Transverse colon (tissue), 4 donors: ENCODE results near the gene SOD2. TPM values are rescaled to one million over a fixed set of nuclear protein-coding genes. Genes with fewer than 3 reads are reported as not detected.

ENCODE experiments used
- DNase-seq: peaks from one replicate; pipeline ENCODE4 v3.0.0-alpha.2; 2019
- H3K27ac ChIP-seq, 4 donors: fragments of 200-600 bp; sonication (generic); 2 replicates each; pipeline ENCODE4 v1.5.1; 2016 to 2018; ENCODE audit warnings: inconsistent platforms in 4 of 4
- H3K27me3 ChIP-seq: fragments of 200-600 bp; sonication (generic); 2 replicates; pipeline ENCODE4 v1.5.1; 2017; ENCODE audit warnings: inconsistent platforms
- H3K36me3 ChIP-seq, 4 donors: fragments of 200-600 bp; sonication (generic); 2 replicates each; pipeline ENCODE4 v1.5.1; 2017 to 2019; ENCODE audit warnings: inconsistent platforms in 4 of 4
- H3K4me1 ChIP-seq, 4 donors: fragments of 200-600 bp; sonication (generic); 2 replicates each; pipeline ENCODE4 v1.5.1; 2017 to 2020; ENCODE audit warnings: inconsistent platforms in 4 of 4
- H3K4me3 ChIP-seq, 4 donors: fragments of 200-600 bp; sonication (generic); 1 replicate in 1 of 4; 2 replicates in 3 of 4; pipeline versions ENCODE4 v1.5.1 to v1.6.1; 2017 to 2019; ENCODE audit warnings: inconsistent platforms in 4 of 4
- H3K9me3 ChIP-seq, 2 donors: fragments of 200-600 bp; sonication (generic); 2 replicates each; pipeline ENCODE4 v1.5.1; 2017 to 2019; ENCODE audit warnings: inconsistent platforms in 2 of 2
- EP300 ChIP-seq: sonication (generic); formaldehyde crosslinking; IDR thresholded peaks from one replicate; pipeline ENCODE4 v1.6.1; 2017; ENCODE audit warnings: antibody characterized with exemption, low read depth
- POLR2A ChIP-seq: fragments of 450-650 bp; IDR thresholded peaks from one replicate; pipeline ENCODE4 v1.6.1; 2016; ENCODE audit warnings: antibody characterized with exemption, mild to moderate bottlenecking, moderate library complexity
- POLR2AphosphoS5 ChIP-seq, 3 donors: sonication (generic); formaldehyde crosslinking; IDR thresholded peaks; one replicate each; pipeline ENCODE4 v1.6.1; 2016; ENCODE audit warnings: antibody characterized with exemption in 3 of 3
- whole genome bisulfite sequencing, 2 donors: methylation state at CpG; one replicate each; pipeline ENCODE4 v1.1.5; 2018; ENCODE audit warnings: low coverage in 1 of 2; 5-methylcytosine and 5-hydroxymethylcytosine counted together
- in situ Hi-C, 4 donors: fragments of 200-750 bp; cut with MboI; loops; one replicate each; pipeline versions ENCODE4 v1.15.0 to v1.15.1; 2017; ENCODE audit warnings: low sequenced_read_pairs in 3 of 4, low pct_ligation_motif_present in 1 of 4, low pct_unique_long_range_greater_than_20kb in 1 of 4
- intact Hi-C: fragments of 100-400 bp; cut with DNase I; formaldehyde crosslinking; loops from one replicate; pipeline ENCODE4 v1.15.1; 2023; ENCODE audit warnings: low total_unique reads
- total RNA-seq, 4 donors: library from RNA; depleted of rRNA; stranded (reverse); fragments of >200 nt; gene quantifications; one replicate each; pipeline ENCODE4 v1.1.0, GENCODE V29; 2016
- TF ChIP-seq, protein P1 (sequence below), 5 experiments: fragments of 200-600 bp in 3 of 5; fragments of 450-650 bp in 2 of 5; sonication (generic) in 3 of 5; IDR thresholded peaks; 1 replicate in 2 of 5; 2 replicates in 3 of 5; pipeline ENCODE4 v1.5.1; 2016 to 2017; ENCODE audit warnings: antibody characterized with exemption in 5 of 5, inconsistent platforms in 3 of 5, mild to moderate bottlenecking in 2 of 5, moderate library complexity in 1 of 5

The SOD2 gene
- total RNA-seq, 4 donors from 2014 or later, result 170 to 272 (median 224) TPM

DNA sequence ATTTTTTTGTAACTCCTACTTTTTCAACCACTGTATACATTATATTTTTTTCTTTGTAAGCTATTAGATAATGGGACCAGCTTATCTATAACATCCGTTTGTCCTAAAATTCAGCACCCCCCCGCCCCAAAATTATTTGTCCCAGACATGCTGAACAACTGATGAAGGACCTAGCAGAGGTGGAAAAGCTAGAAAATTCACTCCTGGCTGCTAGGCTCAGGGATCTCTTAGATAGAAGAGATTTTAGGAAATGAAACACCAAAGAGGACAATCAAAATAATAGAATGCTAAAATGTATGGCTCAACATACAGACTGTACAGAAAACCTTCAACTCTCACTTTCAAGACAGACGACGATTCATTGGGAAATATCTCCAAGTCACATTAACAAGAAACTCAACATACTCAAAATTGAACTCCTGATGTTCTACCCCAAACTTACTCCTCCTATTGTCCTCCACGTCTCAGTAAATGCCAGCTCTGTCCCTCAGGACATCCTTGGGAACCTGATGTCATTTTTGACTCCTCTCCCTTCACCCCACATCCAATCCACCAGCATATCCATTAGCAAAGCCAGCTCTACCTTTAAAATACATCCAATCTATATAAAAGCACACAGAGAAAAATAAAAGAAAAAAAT is 4.7 kb downstream of the SOD2 start:
- Histone ChIP-seq H3K9me3 (no peaks in the 10 kb centered on the region), H3K4me1 (peaks cover 0 to 43% (median 26%) of the 10 kb centered on the region in 4 donors), H3K27me3 (no peaks in the 10 kb centered on the region), H3K4me3 (peak overlapping the region in 1 of 4 donors; percentile 20), H3K36me3 (peaks cover 0 to 46% (median 11%) of the 10 kb centered on the region in 4 donors), H3K27ac (no peak overlapping the region)
- TF ChIP-seq, protein P1, sequence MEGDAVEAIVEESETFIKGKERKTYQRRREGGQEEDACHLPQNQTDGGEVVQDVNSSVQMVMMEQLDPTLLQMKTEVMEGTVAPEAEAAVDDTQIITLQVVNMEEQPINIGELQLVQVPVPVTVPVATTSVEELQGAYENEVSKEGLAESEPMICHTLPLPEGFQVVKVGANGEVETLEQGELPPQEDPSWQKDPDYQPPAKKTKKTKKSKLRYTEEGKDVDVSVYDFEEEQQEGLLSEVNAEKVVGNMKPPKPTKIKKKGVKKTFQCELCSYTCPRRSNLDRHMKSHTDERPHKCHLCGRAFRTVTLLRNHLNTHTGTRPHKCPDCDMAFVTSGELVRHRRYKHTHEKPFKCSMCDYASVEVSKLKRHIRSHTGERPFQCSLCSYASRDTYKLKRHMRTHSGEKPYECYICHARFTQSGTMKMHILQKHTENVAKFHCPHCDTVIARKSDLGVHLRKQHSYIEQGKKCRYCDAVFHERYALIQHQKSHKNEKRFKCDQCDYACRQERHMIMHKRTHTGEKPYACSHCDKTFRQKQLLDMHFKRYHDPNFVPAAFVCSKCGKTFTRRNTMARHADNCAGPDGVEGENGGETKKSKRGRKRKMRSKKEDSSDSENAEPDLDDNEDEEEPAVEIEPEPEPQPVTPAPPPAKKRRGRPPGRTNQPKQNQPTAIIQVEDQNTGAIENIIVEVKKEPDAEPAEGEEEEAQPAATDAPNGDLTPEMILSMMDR (IDR thresholded peaks at IDR 0.05), result no peak
- no peak for TF ChIP-seq POLR2AphosphoS5 (IDR thresholded peaks at IDR 0.05)
- no peak for TF ChIP-seq EP300
- TF ChIP-seq POLR2A, result no peak
- in situ Hi-C loops, result loop anchor here in 3 of 4 donors (25.0 kb wide), 3 partner anchors 99 to 374 kb away; partner anchors contain the start of genes MRPL18 (in 2 of the 3), TCP1 (in 2 of the 3) and IGF2R (in 1 of the 3)
- intact Hi-C loops, result no loop called here
- no peak for DNase-seq
- WGBS, 2 donors, result 70 to 71% methylated on average over 2 to 5 of the region's 5 CpGs

DNA sequence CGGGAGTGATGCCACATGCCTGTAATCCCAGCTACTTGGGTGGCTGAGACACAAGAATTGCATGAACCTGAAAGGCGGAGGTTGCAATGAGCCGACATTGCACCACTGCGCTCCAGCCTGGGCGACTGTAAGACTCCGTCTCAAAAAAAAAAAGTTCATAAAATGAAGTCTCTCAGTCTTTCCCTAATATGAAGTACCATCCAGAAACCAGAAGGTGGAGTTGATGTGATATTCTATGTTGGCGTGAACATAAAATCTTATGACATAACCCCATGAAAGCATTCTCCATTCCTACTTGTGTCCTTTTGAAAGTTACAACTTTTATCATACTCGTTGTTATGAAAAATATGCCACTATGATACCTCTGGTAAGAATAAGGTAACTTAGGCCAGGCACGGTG is 5.7 kb downstream of the SOD2 start:
- Histone ChIP-seq H3K27me3 (no peaks in the 10 kb centered on the region), H3K4me3 (no peak overlapping the region), H3K4me1 (peaks cover 0 to 53% (median 25%) of the 10 kb centered on the region in 4 donors), H3K9me3 (no peaks in the 10 kb centered on the region), H3K27ac (no peak overlapping the region), H3K36me3 (peaks cover 0 to 57% (median 17%) of the 10 kb centered on the region in 4 donors)
- in situ Hi-C loops, result loop anchor here in 3 of 4 donors (25.0 kb wide), 3 partner anchors 100 to 375 kb away; partner anchors contain the start of genes MRPL18 (in 2 of the 3), TCP1 (in 2 of the 3) and IGF2R (in 1 of the 3)
- TF ChIP-seq POLR2A (no peak), POLR2AphosphoS5 (IDR thresholded peaks at IDR 0.05) (no peak), EP300 (no peak)
- TF ChIP-seq, protein P1 (IDR thresholded peaks at IDR 0.05), result no peak
- no peak for DNase-seq
- intact Hi-C loops, result no loop called here
- 91 to 94% methylated on average over 8 to 9 of the region's 9 CpGs for WGBS, 2 donors

DNA sequence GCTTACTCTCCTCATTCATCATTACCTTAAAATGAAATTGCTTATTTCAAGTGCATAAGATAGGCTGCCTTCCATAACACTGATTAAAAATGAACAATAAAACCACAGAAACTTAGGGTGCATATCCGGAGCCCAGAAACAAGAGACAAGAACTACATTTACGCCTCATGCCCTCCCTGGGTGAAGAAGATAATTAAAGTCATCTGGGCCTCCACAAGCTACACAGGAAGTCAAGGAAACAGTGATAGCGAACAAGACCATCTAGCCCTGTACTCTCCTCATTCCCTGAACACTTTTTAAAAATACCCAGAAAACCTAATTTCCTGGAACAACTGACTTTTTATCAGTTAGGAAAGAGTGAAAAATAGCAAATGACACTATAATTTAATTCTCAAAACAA is 6.3 kb downstream of the SOD2 start:
- in situ Hi-C loops (loop anchor here in 3 of 4 donors (25.0 kb wide), 3 partner anchors 101 to 376 kb away; partner anchors contain the start of genes MRPL18 (in 2 of the 3), TCP1 (in 2 of the 3) and IGF2R (in 1 of the 3)), intact Hi-C loops (no loop called here)
- Histone ChIP-seq H3K36me3 (peaks cover 0 to 63% (median 20%) of the 10 kb centered on the region in 4 donors), H3K9me3 (no peaks in the 10 kb centered on the region), H3K27me3 (no peaks in the 10 kb centered on the region), H3K4me1 (peaks cover 0 to 50% (median 20%) of the 10 kb centered on the region in 4 donors), H3K27ac (no peak overlapping the region), H3K4me3 (no peak overlapping the region)
- DNase-seq, result no peak
- 75 to 93% methylated on average over 2 to 3 of the region's 3 CpGs for WGBS, 2 donors
- TF ChIP-seq, protein P1 (IDR thresholded peaks at IDR 0.05), result no peak
- TF ChIP-seq EP300 (no peak), POLR2AphosphoS5 (IDR thresholded peaks at IDR 0.05) (no peak), POLR2A (no peak)

DNA sequence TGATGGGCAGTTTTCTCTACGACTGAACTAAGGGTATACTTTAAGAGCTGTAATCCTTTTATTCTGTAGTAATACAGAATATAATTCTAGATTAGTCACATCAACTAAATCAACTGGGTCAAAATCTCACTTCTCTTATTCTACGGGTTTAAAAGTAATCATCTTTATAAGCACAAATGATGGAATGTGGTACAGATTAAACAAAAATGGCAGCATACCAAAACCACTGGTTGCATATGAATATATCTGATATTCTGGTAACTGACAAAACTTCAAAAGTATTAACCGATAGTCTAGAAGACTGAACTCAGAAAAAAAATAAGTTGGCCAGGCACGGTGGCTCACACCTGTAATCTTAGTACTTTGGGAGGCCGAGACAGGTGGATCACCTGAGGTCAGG is 7.0 kb downstream of the SOD2 start:
- intact Hi-C loops, result no loop called here
- peaks cover 0 to 50% (median 15%) of the 10 kb centered on the region in 4 donors for H3K4me1 ChIP-seq
- H3K4me3 ChIP-seq, result no peak overlapping the region
- WGBS, 2 donors, result 68 to 79% methylated on average over 5 of the region's 5 CpGs
- no peaks in the 10 kb centered on the region for H3K27me3 ChIP-seq
- in situ Hi-C loops, result loop anchor here in 3 of 4 donors (25.0 kb wide), 3 partner anchors 101 to 376 kb away; partner anchors contain the start of genes MRPL18 (in 2 of the 3), TCP1 (in 2 of the 3) and IGF2R (in 1 of the 3)
- TF ChIP-seq EP300 (no peak), POLR2A (no peak), POLR2AphosphoS5 (IDR thresholded peaks at IDR 0.05) (no peak)
- TF ChIP-seq, protein P1 (IDR thresholded peaks at IDR 0.05), result no peak
- H3K27ac ChIP-seq, result no peak overlapping the region
- no peaks in the 10 kb centered on the region for H3K9me3 ChIP-seq
- peaks cover 0 to 64% (median 20%) of the 10 kb centered on the region in 4 donors for H3K36me3 ChIP-seq
- DNase-seq, result no peak
